ACC112 (cell line): ENCODE results near the gene SNTG2.

Experiments
- H2AFZ ChIP-seq: fragments of 200-600 bp; sonication (generic); one replicate; pipeline ENCODE4 v1.6.0; 2017; ENCODE audit warnings: antibody characterized with exemption, low read length; ENCODE audit not compliant: unreplicated experiment
- H3K27ac ChIP-seq: fragments of 200-600 bp; sonication (generic); 2 replicates; pipeline ENCODE4 v1.5.1; 2014; ENCODE audit warnings: low read depth, mild to moderate bottlenecking, antibody characterized with exemption, low read length, moderate library complexity
- H3K27me3 ChIP-seq: fragments of 200-600 bp; sonication (generic); 2 replicates; pipeline ENCODE4 v1.6.1; 2014; ENCODE audit warnings: mild to moderate bottlenecking, antibody characterized with exemption, low read length, moderate library complexity, mixed read lengths; ENCODE audit not compliant: insufficient read depth
- H3K36me3 ChIP-seq: fragments of 200-600 bp; sonication (generic); 2 replicates; pipeline ENCODE4 v1.6.1; 2016; ENCODE audit warnings: mild to moderate bottlenecking, antibody characterized with exemption, low read length, moderate library complexity, mixed read lengths; ENCODE audit not compliant: insufficient read depth
- H3K4me1 ChIP-seq: fragments of 200-600 bp; sonication (generic); one replicate; pipeline ENCODE4 v1.6.1; 2016; ENCODE audit warnings: low read length, mixed read lengths; ENCODE audit not compliant: insufficient read depth, unreplicated experiment, control insufficient read depth
- H3K4me3 ChIP-seq: fragments of 200-600 bp; sonication (generic); 2 replicates; pipeline ENCODE4 v1.5.1; 2014; ENCODE audit warnings: mild to moderate bottlenecking, low read depth, low read length
- H3K79me2 ChIP-seq: fragments of 200-600 bp; sonication (generic); one replicate; pipeline ENCODE4 v1.6.0; 2016; ENCODE audit warnings: low read length; ENCODE audit not compliant: control insufficient read depth, unreplicated experiment, insufficient read depth

Gene SNTG2

GRCh38 chr2:1192121-1192520, 241.5 kb downstream of the SNTG2 start:
- no peaks in the 10 kb centered on the region for H3K27me3 ChIP-seq
- H3K4me1 ChIP-seq: no peaks in the 10 kb centered on the region
- no peaks in the 10 kb centered on the region for H3K36me3 ChIP-seq

GRCh38 chr2:1193801-1194200, 243.2 kb downstream of the SNTG2 start:
- H3K36me3 ChIP-seq: no peaks in the 10 kb centered on the region
- H3K27me3 ChIP-seq: no peaks in the 10 kb centered on the region
- H2AFZ ChIP-seq: no peak overlapping the region
- no peaks in the 10 kb centered on the region for H3K4me1 ChIP-seq
- H3K27ac ChIP-seq: no peak overlapping the region
- no peaks in the 10 kb centered on the region for H3K79me2 ChIP-seq
- no peak overlapping the region for H3K4me3 ChIP-seq

More at GRCh38 chr2:1192121-1192520, 241.5 kb downstream of the SNTG2 start:
- Histone ChIP-seq H3K79me2 (no peaks in the 10 kb centered on the region), H3K27ac (no peak overlapping the region), H3K4me3 (no peak overlapping the region), H2AFZ (no peak overlapping the region)

DNA sequence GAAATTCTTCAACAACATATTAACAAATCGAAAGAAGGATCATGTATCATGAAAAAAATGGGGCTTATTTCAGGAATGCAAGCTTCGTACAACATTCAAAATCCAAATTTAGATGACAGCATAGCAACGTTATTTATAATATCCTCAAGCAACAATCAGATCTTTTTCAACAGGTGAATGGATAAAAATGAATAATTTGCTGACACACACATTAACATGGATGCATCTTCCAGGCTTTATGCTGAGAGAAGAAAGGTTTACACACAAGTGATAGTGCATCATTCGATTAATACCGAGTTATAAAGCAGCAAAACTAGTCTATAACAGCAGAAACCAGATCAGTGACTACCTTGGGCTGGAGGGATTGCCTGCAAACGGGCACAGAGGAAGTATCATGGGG, 253.1 kb downstream of the SNTG2 start:
- H3K36me3 ChIP-seq: no peaks in the 10 kb centered on the region
- no peaks in the 10 kb centered on the region for H3K27me3 ChIP-seq
- no peak overlapping the region for H3K27ac ChIP-seq
- H3K4me1 ChIP-seq: no peaks in the 10 kb centered on the region
- H3K79me2 ChIP-seq: no peaks in the 10 kb centered on the region
- no peak overlapping the region for H3K4me3 ChIP-seq
- H2AFZ ChIP-seq: no peak overlapping the region

- H3K27ac ChIP-seq: no peak overlapping the region
- no peak overlapping the region for H3K4me3 ChIP-seq
- no peaks in the 10 kb centered on the region for H3K4me1 ChIP-seq
- H3K79me2 ChIP-seq: no peaks in the 10 kb centered on the region
- H3K36me3 ChIP-seq: no peaks in the 10 kb centered on the region
- no peak overlapping the region for H2AFZ ChIP-seq
- no peaks in the 10 kb centered on the region for H3K27me3 ChIP-seq
Observed at GRCh38 chr2:1205853-1206252, 255.2 kb downstream of the SNTG2 start.

- no peak overlapping the region for H3K27ac ChIP-seq
- no peak overlapping the region for H3K4me3 ChIP-seq
- H2AFZ ChIP-seq: no peak overlapping the region
- no peaks in the 10 kb centered on the region for H3K79me2 ChIP-seq
- H3K4me1 ChIP-seq: no peaks in the 10 kb centered on the region
- H3K27me3 ChIP-seq: no peaks in the 10 kb centered on the region
- no peaks in the 10 kb centered on the region for H3K36me3 ChIP-seq
Observed at GRCh38 chr2:1207962-1208510, 257.4 kb downstream of the SNTG2 start.

DNA sequence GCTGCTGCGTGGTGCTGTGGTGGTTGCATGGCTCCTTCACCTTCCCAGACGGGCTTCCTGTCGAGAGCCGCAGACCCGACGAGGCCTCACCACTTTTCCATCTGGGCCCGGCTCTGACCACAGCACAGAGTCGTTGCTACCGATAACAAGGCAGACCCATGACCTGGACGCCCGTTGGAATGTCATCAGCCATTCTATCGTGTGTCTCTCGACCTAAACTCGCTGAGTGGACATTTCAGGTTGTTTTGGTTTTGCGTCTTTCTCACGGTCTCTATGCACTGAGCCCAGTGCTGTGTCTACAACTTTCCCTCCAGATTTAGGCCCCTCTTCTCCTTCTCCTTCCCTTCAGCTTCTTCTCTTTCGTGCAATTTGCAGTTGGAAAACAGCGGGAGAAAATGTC, 257.9 kb downstream of the SNTG2 start:
- Histone ChIP-seq H2AFZ (no peak overlapping the region), H3K27ac (no peak overlapping the region), H3K4me1 (no peaks in the 10 kb centered on the region), H3K4me3 (no peak overlapping the region), H3K36me3 (no peaks in the 10 kb centered on the region), H3K27me3 (no peaks in the 10 kb centered on the region), H3K79me2 (no peaks in the 10 kb centered on the region)

- Histone ChIP-seq H3K4me1 (no peaks in the 10 kb centered on the region), H2AFZ (no peak overlapping the region), H3K4me3 (no peak overlapping the region), H3K27ac (no peak overlapping the region), H3K27me3 (no peaks in the 10 kb centered on the region), H3K79me2 (no peaks in the 10 kb centered on the region), H3K36me3 (no peaks in the 10 kb centered on the region)
Observed at GRCh38 chr2:1209246-1209645, 258.6 kb downstream of the SNTG2 start.

GRCh38 chr2:1209761-1210160, 259.1 kb downstream of the SNTG2 start:
- Histone ChIP-seq H3K4me1 (no peaks in the 10 kb centered on the region), H3K36me3 (no peaks in the 10 kb centered on the region), H3K4me3 (no peak overlapping the region), H3K27ac (no peak overlapping the region), H3K27me3 (no peaks in the 10 kb centered on the region), H3K79me2 (no peaks in the 10 kb centered on the region), H2AFZ (no peak overlapping the region)

DNA sequence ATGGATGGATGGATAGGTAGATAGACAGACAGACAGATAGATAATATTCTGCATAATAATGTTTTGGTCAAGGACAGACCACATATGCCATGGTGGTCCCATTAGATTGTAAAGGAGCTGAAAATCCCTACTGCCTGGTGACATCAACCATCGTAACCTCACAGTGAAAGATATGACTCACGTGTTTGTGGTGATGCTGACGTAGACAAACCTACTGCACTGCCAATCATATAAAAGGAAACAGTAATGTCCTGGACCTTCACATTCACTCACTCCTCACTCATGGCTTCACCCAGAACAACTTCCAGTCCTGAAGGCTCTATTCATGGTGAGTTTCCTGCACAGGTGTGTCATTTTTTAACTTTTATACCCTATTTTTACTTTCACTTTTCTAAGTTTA, 259.7 kb downstream of the SNTG2 start:
- H2AFZ ChIP-seq: no peak overlapping the region
- no peak overlapping the region for H3K27ac ChIP-seq
- H3K27me3 ChIP-seq: no peaks in the 10 kb centered on the region
- H3K79me2 ChIP-seq: no peaks in the 10 kb centered on the region
- no peaks in the 10 kb centered on the region for H3K4me1 ChIP-seq
- H3K4me3 ChIP-seq: no peak overlapping the region
- no peaks in the 10 kb centered on the region for H3K36me3 ChIP-seq

GRCh38 chr2:1219901-1220573, 269.4 kb downstream of the SNTG2 start:
- Histone ChIP-seq H3K27ac (no peak overlapping the region), H3K27me3 (no peaks in the 10 kb centered on the region), H3K79me2 (no peaks in the 10 kb centered on the region), H3K4me1 (no peaks in the 10 kb centered on the region), H2AFZ (no peak overlapping the region), H3K4me3 (no peak overlapping the region), H3K36me3 (no peaks in the 10 kb centered on the region)

- Histone ChIP-seq H3K27me3 (no peaks in the 10 kb centered on the region), H2AFZ (no peak overlapping the region), H3K79me2 (no peaks in the 10 kb centered on the region), H3K4me1 (no peaks in the 10 kb centered on the region), H3K27ac (no peak overlapping the region), H3K36me3 (no peaks in the 10 kb centered on the region), H3K4me3 (no peak overlapping the region)
Observed at GRCh38 chr2:1222056-1222455, 271.4 kb downstream of the SNTG2 start.
